Right ventricle myocardium superior (tissue), 1 donor: Measurements from ENCODE around the gene BAMBI. TPM values are rescaled to one million over a fixed set of nuclear protein-coding genes. Genes with fewer than 3 reads are reported as not detected.
A peak's percentile ranks its signal among the peaks of the same experiment; 100 is the strongest.

Experiments
- ATAC-seq: fragments of 200-7000 bp; cut with Tn5 transposase; one replicate; pipeline ENCODE4 v1.9.1; 2020; ENCODE audit warnings: mild to moderate bottlenecking; ENCODE audit not compliant: poor library complexity
- DNase-seq: peaks from one replicate; pipeline ENCODE4 v3.0.0-alpha.2; 2020
- intact Hi-C: fragments of 100-400 bp; cut with DNase I; formaldehyde crosslinking; loops from one replicate; pipeline ENCODE4 v1.11.2; 2022
- total RNA-seq: library from RNA; stranded (reverse); fragmentation: NEBNext Ultra II Directional; extraction: Animal tissue kit (Norgen Biotek cat#: 25700); gene quantifications from one replicate; pipeline ENCODE4 v1.2.1, GENCODE V29; 2021
- donor health status: DM: no; HTN: yes; CAD: no; lungs with severe emphysema.

Gene BAMBI
- total RNA-seq, 1 donor from 2014 or later = 13.2 TPM

- no peak for ATAC-seq
- no peak for DNase-seq
- intact Hi-C loops = loop anchor here (10.0 kb wide), 2 partner anchors 118 to 208 kb away; no protein-coding TSS in a partner anchor
Observed at GRCh38 chr10:28686835-28687682, 9.7 kb downstream of the BAMBI start.

- intact Hi-C loops = loop anchor here (10.0 kb wide), 2 partner anchors 117 to 207 kb away; no protein-coding TSS in a partner anchor
- DNase-seq = no peak
- peak; percentile 23 for ATAC-seq
Observed at GRCh38 chr10:28687683-28688001, 10.3 kb downstream of the BAMBI start.

GRCh38 chr10:28690545-28690944, 13.2 kb downstream of the BAMBI start:
- no peak for DNase-seq
- intact Hi-C loops = no loop called here
- ATAC-seq = no peak

GRCh38 chr10:28691187-28691694, 13.9 kb downstream of the BAMBI start:
- ATAC-seq (no peak), DNase-seq (no peak)
- intact Hi-C loops = no loop called here

- intact Hi-C loops = no loop called here
Observed at GRCh38 chr10:28692050-28692449, 14.7 kb downstream of the BAMBI start.

GRCh38 chr10:28694530-28694929, 17.2 kb downstream of the BAMBI start:
- DNase-seq = no peak
- intact Hi-C loops = no loop called here
- ATAC-seq = no peak

More at GRCh38 chr10:28692050-28692449, 14.7 kb downstream of the BAMBI start:
- no peak for DNase-seq
- no peak for ATAC-seq

- intact Hi-C loops = no loop called here
Observed at GRCh38 chr10:28698075-28698474, 20.8 kb downstream of the BAMBI start.

GRCh38 chr10:28704464-28705161, 27.3 kb downstream of the BAMBI start:
- DNase-seq (no peak), ATAC-seq (no peak)
- intact Hi-C loops = no loop called here

More at GRCh38 chr10:28698075-28698474, 20.8 kb downstream of the BAMBI start:
- DNase-seq = no peak
- ATAC-seq = no peak

GRCh38 chr10:28705472-28705871, 28.2 kb downstream of the BAMBI start:
- DNase-seq = no peak
- intact Hi-C loops = no loop called here
- no peak for ATAC-seq

GRCh38 chr10:28709001-28709710, 31.8 kb downstream of the BAMBI start:
- intact Hi-C loops = no loop called here
- ATAC-seq (no peak), DNase-seq (no peak)

GRCh38 chr10:28710202-28710886, 33.0 kb downstream of the BAMBI start:
- intact Hi-C loops = no loop called here
- ATAC-seq (peak; percentile 61), DNase-seq (no peak)

GRCh38 chr10:28711041-28711440, 33.7 kb downstream of the BAMBI start:
- intact Hi-C loops = no loop called here
- ATAC-seq = no peak
- DNase-seq = no peak

- ATAC-seq = no peak
- intact Hi-C loops = no loop called here
- no peak for DNase-seq
Observed at GRCh38 chr10:28711776-28712175, 34.5 kb downstream of the BAMBI start.

- intact Hi-C loops = no loop called here
- ATAC-seq (no peak), DNase-seq (no peak)
Observed at GRCh38 chr10:28713626-28714352, 36.5 kb downstream of the BAMBI start.

GRCh38 chr10:28714401-28715053, 37.2 kb downstream of the BAMBI start:
- intact Hi-C loops = no loop called here
- DNase-seq (no peak), ATAC-seq (no peak)

- intact Hi-C loops = no loop called here
Observed at GRCh38 chr10:28715246-28715645, 37.9 kb downstream of the BAMBI start.

GRCh38 chr10:28715757-28716156, 38.4 kb downstream of the BAMBI start:
- intact Hi-C loops = no loop called here
- no peak for DNase-seq

More at GRCh38 chr10:28715246-28715645, 37.9 kb downstream of the BAMBI start:
- ATAC-seq = no peak
- no peak for DNase-seq

More at GRCh38 chr10:28715757-28716156, 38.4 kb downstream of the BAMBI start:
- ATAC-seq = no peak
